ENCODE results near the gene TSPAN5.

DNA sequence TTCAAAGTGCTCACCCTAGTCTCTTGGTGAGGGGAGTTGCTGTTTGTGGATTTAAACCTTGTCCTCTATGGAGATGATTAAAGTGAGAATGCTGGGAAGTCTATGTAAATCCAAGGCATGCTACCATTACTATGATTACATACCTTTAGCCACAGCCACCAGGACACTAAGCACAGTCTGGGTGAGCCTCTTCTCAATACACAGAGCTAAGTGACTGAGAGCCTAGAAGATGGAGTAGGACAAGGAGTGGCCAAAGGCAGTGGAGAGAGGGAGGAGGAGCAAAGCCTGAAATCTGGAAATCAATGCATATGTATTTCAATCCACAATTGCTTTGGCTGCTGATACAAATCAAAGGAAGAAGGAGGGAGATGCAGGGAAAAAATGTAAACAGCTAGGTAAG, 12.7 kb upstream of the TSPAN5 start:
- TF ChIP-seq, protein P1, sequence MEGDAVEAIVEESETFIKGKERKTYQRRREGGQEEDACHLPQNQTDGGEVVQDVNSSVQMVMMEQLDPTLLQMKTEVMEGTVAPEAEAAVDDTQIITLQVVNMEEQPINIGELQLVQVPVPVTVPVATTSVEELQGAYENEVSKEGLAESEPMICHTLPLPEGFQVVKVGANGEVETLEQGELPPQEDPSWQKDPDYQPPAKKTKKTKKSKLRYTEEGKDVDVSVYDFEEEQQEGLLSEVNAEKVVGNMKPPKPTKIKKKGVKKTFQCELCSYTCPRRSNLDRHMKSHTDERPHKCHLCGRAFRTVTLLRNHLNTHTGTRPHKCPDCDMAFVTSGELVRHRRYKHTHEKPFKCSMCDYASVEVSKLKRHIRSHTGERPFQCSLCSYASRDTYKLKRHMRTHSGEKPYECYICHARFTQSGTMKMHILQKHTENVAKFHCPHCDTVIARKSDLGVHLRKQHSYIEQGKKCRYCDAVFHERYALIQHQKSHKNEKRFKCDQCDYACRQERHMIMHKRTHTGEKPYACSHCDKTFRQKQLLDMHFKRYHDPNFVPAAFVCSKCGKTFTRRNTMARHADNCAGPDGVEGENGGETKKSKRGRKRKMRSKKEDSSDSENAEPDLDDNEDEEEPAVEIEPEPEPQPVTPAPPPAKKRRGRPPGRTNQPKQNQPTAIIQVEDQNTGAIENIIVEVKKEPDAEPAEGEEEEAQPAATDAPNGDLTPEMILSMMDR (IDR thresholded peaks at IDR 0.05 in 8 of 11, conservative IDR thresholded peaks at IDR 0.05 in 3 of 11), result no peak
- TF ChIP-seq POLR2A (IDR thresholded peaks at IDR 0.05) (no peak), POLR2AphosphoS5 (IDR thresholded peaks at IDR 0.05) (no peak)
